ENCODE data around the gene BCAS3.
"Not testable (repeated sequence)": the region's sequence is repeated elsewhere in the genome, so short reads cannot be mapped to it uniquely, and the experiment has no call there.

Gene BCAS3

DNA sequence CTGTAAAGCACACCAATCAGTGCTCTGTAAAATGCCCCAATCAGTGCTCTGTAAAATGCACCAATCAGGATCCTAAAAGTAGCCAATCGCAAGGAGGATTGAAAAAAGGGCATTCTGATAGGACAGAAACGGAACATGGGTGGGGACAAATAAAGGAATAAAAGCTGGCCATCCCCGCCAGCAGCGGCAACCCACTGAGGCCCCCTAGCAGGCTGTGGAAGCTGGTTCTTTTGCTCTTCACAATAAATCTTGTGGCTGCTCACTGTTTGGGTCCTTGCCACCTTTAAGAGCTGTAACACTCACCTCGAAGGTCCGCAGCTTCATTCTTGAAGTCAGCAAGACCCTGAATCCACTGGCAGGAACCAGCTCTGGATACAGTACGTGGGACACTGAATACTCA is 559.6 kb downstream of the BCAS3 start:
- FAIRE-seq, result no peak

DNA sequence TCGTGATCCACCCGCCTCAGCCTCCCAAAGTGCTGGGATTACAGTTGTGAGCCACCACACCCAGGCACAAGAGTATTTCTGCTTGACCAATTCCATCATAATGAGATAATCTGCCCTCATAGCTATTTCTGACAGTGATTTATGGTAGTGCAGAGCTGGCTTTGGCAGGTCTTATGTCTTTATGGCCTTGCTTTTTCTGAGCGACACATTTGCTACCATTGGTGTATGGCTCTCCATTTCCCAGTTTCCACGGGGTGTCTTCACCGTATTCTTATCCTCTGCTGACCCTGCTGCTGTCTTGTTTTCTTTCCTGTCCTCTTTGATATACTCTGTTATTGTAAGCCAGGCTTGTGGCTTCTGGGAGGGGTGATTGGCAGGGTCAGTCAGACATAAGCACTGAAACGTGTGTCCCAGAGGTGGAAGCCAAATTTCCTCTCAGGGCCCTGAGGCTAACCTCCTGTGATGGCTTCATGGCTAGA is 560.8 kb downstream of the BCAS3 start:
- FAIRE-seq, result no peak

DNA sequence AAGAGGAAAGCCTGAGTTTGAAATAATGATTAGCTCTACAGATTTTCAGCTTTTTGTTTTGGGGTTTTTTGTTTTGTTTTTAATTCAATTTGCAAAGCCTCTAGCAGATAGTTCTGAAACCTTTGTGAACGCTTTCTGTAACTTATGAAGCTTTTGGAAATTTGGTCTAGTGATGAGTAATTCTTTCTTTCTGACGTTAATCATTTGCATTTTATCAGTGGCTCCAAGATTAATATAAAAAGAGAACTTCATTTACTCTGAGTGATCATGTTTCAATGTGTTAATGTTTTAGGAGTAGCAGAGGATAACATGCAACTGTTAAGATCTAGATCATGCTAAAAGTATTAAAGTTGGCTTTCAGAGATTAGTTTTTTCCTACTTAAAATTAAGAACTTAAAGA is 561.7 kb downstream of the BCAS3 start:
- FAIRE-seq, result no peak

DNA sequence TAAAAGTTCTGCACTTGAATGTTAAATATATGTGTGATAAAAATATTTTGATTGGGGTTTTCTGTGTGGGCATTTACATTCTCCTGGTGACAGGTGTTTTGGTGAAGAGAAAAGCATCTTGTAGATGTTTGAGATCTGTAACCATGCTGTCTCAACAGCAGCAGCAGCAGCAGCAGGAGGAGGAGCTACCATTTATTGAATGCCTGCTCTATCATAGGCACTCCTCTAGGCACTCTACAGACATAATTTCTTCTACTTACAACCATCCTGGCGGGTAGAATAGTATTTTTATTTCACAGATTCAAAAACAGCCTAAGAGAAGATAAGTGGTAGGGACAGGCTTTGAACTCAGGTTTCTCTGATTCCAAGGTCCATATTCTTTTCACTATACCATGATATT is 562.3 kb downstream of the BCAS3 start:
- FAIRE-seq, result no peak

DNA sequence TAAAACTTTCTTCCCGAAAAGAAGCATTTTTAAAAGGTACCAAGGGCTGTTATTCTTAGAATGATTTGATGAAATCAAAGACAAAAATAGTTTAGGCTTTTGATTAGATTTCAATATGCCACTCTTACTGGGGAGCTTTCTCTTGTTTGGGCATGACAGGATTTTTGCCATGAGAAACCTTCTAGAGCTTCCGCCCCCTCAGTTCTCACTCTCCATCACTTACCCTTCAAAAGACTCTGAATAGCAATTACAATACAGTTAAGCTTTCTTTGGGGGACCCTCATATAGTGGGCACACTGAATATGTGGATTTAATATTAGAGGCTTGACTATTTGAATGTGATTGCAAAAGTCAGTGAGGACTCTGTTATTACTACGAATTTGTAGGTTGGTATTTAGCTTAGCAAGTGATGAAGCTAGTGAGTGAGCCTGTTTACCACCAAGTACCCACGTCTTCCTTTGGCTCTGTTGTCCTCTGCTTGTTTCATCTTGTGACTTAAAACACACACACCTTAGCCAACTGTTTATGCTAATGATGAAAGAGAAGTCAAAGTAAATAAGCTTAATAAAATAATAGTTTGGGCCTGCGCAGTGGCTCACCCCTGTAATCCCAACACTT is 563.3 kb downstream of the BCAS3 start:
- FAIRE-seq, result no peak

DNA sequence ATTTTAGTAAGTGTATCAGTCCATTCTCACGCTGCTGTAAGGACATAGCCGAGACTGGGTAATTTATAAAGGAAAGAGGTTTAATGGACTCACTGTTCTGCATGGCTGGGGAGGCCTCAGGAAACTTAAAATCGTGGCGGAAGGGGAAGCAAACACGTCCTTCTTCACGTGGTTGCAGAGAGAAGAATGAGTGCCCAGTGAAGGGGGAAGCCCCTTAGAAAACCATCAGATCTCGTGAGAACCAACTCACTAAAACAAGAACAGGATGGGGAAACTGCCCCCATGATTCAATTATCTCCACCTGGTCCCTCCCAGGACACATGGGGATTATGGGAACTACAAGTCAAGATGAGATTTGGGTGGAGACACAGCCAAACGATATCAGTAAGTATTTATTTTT is 567.3 kb downstream of the BCAS3 start:
- not testable (repeated sequence) for FAIRE-seq

DNA sequence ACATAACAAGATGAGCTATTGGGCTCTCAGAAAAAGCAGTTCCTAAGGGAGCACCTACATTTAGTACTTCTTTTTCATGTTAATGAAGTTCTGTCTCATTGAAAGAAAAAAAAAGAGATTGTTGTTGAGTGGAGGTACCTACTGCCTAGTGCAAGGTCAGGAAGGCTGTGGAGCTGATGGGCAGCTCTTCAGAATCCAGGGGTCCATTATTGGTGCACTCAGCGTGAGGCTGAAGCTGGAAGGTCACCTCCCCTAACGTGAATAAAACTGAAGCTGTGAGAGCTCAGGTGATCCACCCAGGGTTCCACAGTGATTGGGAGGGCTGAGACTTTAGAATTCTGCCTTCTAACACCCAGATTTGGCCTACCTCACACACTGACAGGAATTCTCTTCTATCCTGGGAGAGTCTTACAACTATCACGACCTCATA is 568.1 kb downstream of the BCAS3 start:
- no peak for FAIRE-seq

DNA sequence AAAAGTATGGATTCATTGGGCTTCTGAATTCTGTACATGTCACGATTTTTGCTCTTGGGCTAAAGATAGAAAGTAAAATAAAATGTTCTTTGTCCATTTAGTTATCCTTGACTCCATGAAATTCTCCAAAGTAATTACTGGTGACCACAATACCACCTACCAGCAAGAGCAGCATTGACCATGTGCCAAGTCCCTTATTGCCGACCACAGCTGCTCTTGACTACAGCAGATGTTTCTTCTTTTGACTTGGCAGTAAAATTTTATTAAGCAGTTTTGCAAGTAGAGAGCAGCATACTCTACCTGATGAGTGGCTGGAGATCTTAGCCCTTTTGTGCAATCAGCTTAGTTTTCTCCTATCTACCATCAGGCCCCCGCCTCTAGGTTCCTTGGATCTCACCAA is 569.8 kb downstream of the BCAS3 start:
- FAIRE-seq, result no peak

DNA sequence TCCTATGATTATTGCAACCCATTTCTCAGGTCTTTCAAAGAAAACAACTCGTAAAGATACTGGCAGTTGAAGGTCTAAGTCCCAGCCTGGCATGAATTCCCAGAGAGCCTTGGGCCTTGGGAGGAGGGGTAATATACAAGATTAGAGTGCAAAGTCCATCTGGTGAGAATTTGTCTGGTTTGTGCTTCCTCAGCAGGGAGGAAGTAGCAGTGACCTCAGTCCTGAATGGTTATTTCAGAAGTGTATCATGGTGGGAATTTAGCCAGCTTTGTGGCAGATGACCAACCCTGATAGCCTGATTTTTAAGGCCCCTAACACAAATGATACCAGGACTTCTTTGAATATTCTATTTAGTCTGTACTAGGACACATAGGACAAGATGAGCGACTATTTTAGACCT is 570.7 kb downstream of the BCAS3 start:
- no peak for FAIRE-seq

DNA sequence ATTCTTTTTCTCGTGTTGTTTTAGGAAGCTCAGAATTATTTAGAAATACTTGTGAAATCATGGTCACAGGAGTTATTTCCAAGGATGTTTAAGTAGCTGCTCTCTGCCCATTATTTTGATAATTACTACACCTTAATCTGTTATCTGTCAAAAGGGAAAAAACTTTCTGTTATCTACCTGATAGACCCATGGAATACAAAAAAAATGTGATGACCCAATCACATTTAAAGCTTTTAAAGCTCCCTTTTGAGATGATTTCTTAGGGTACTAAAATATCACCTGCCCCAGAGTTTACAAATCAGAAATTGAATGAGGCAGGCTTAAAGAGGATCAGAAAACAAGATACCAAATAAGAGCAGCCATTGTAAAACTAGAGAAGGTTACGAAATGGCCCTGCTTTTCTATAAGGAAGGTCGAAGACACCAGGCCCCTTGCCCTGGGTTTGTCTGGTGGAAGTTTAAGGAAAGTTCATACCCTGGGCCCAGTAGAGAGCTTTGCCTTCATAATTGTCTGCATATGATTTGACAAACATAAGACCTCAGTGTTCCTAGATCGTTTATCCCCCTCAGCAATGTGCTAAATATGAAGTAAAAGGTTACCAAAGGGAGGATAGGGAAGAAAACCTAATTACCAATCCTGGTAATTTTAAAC is 572.1 kb downstream of the BCAS3 start:
- FAIRE-seq, result no peak

DNA sequence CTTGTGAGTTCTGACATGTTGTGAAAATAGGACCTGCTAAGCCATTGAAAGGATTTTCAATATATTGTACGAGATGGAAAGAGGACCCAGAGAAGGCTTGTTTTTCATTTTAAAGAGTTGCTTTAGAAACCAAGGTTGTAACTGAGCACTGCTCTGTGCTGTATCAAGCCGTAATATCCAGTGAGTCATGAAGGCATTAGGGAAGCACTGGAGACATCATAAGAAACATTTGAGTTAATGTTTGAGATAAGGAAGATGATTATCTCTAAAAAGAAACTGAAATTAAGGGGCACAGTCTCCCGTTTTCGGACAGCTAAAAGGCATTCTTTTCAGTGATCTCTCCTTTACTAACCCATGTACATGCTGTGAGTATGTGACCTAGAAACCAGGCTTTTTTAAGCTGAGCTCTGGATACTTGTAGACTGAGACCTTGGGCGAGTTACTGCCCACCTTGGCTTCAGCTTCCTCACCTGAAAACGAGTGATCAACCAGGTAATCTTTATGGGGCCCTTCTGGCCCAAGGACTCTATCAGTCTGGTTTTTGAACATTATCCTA is 572.8 kb downstream of the BCAS3 start:
- no peak for FAIRE-seq

DNA sequence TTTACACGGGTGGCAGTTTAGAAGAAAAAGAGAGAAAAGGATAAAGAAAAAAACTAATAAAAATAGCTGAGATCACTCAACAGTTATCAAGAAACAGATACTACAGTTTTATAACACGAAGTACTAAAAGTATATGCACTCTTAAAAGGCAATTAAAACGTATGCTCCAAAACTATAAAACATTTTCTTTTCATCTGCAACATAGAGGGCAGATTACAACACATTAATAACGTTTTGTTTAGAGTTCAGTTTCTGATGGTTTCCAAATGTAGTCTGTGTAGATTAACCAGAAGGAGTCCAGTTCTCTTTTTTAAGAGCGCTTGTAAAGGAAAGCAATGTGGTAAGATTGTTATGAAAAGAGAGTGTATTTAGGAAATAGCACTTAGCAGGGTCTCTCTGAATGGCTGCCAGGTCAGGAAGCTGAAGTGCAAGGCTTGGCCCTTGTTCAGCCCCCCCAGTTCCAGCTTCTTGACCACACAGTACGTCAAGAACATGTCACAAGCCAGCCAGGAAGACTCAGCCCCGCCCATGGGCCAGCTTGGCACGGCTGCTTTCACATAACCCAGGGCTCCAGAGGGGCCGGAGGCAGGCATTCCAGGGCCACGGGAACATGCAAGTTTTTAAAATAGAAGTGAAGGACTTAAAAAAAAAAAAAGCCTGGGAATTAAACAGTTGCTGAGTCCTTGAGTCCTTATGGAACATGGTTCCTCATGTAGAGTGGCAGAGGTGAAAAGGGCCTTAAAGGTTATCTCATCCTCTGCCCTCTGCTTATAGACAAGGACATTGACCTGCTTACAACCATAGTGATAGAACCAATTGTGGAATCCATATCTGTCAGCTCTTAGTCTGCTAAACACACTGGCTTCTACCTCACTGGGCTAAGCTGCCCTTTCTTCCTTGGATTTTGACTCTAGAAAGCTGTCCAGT is 574.6 kb downstream of the BCAS3 start:
- no peak for FAIRE-seq

DNA sequence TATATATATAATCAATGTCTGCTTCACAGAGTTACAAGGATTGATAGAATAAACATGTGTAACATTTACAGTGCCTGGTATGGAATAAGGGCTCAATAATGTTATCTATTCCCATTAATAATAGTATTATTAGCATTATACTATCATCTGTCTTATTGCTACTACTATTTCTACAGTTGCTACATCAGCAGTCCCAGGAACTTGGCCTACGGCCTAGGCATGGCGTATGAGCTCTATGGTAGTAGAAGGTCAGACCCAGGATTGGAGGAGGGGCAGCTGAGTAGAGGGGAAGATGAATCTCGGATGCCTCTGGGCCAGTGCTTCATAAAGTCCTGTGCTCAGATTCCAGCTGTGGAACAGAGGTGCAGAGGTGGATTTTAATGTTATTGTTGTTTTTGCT is 575.7 kb downstream of the BCAS3 start:
- FAIRE-seq, result no peak

DNA sequence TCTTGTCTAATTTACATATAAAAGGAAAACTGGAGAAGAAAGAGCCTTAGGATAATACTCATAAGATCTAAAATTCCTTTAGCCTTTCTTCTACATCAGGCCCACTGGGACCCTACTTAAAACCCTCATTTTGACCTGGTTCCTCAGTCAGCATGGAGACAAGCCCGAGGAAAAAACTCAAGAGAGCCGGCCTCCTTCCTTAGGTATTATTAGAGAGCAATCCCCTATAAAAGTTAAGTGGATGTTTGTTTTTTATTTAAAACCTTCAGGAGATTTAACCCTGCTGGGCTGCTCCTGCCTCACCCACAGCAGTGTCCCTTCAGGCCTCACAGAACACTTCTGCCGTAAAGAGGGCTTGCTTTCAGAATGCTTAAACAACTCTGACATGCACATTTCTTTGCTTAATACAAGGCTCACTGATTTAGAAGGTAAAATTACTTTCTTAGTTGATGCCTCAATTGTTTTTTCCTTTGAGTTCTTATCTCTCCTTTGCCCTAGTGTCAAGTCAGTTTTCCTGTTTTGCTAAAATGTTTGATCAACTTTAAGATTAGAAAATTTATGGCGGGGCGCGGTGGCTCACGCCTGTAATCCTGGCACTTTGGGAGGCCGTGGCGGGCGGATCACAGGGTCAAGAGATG is 576.4 kb downstream of the BCAS3 start:
- FAIRE-seq, result no peak

DNA sequence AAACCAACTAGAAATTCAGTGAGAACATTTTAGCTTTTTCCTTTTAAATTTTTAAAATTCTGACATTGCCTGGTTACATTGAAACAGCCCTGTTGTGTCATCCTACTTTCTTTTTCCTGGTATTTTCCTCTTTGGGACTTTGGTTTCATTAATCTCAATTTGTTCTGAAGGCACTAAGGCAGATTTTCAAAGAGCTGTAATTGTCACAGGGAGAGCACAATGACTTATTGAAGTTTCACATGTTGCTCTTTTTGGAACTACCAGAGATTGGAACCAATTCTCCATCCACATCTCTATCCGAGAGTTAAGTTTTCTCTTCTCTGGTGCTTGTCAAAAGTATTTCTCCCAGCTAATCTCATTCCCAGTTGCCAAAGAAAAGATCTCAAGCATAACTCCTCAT is 577.3 kb downstream of the BCAS3 start:
- no peak for FAIRE-seq

DNA sequence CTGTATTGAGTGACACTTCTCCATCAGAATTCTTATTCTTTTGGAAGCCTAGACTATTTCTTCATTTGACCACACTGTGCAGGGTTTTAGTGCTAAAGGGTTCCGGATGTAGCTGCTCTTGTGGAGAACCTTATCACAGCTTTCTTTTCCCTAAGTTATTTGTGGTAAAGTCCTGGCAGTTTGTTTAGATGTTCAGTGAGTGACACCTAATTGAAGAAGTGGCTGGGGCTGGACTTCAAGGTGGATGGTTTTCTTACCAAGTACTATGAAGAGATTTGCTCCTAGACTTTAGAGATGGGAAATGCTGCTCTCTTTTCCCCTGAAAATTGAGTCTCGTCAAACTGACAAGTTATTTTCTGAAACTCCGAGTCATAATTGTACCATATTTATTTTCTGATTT is 578.0 kb downstream of the BCAS3 start:
- no peak for FAIRE-seq

DNA sequence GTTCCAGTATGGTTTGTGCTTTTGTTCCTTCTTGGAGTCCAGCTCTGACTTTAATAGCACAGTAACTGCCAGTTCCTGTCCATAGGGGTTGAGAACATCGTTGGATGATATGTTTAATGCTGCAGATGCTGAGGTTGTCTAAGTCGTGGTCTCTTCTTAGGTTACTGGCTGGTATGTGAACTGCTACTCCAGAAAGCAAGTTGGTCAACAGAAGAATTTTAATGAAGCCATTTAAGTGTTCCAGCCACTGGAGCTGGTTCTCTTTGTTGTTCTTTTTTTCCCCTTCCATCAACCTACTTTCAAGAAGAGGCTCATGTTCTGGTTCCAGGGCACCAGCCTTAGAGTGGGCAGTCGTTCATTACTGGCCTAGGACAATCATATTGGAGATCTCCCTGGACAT is 581.7 kb downstream of the BCAS3 start:
- no peak for FAIRE-seq

DNA sequence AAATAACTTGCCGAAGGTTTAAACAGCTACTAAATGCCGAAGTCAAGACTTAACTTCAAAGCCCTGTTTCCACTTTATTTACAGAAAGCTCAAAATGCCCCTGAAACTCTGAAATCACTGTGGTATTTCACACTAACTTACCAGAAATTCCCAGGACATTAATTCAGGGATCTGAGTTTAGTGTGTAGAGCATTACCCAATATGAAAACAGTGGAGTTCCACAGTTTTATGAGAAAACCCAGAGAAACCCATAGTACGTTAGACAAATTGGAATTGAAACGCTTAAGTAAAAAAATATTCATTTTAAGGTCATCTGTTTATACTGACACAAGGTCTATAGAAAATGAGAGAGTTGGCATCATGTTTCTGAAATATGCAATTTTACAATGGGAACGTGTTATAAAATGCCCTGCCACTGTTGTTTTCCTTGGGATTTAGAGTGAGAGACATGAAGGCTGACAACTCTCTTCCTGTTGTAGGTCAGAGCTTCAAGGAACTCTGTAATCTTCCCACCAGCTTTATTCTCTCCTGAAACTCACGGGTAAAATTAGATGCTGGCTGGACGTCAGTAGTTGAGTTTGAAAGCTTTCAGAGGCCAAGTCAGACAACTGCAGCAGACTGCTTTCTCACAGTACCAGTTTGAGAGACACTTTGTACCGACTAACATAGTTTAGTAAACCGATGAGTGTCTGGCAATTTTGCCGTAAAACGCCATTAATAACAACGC is 582.6 kb downstream of the BCAS3 start:
- no peak for FAIRE-seq

DNA sequence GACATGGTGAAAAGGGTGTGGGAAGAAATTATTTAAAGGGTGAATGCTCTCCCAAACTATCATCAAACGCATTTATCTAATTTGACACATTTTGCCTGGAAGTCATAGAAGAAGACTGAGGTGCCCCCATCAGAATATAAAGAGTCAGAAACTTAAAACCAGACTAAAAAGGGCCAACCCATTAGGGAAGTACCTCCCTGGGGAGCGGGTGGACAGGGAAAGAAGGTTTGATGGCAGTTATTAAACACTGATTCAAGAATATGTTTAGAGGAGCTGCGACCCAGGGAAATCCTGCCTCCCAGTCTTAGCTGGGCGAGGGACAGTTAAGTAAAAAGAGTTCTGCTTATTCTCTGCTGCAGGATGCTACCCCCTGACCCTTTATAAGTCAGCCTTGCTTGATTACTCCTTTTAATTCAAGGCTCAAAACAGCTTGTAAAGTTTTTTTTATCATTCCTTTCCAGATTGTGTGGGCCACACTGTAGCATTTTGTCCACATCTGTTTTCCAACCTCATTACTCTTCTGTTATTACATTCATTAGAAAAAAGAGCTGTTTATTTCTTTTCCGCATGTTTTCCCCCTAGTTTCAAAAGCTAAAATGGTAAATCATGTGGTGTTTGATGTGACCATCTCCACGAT is 583.5 kb downstream of the BCAS3 start:
- no peak for FAIRE-seq

DNA sequence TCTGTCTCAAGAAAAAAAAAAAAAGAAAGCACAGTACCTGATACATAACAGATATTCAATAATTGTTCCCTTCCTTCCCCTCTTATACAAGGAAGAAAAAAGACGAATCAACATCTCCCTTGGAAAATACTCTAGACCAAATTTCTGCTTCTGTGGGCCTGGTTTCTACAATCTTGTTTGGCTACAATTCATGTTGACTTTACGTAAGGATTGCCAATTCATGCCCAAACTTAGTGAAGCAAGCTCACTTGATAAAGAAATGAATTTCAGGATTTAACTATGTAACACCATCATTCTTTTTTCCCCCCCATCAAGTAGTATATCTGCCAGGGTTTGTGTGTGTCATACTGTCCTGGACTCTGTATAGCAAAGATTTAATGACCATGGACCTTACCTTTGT is 587.7 kb downstream of the BCAS3 start:
- FAIRE-seq, result no peak

DNA sequence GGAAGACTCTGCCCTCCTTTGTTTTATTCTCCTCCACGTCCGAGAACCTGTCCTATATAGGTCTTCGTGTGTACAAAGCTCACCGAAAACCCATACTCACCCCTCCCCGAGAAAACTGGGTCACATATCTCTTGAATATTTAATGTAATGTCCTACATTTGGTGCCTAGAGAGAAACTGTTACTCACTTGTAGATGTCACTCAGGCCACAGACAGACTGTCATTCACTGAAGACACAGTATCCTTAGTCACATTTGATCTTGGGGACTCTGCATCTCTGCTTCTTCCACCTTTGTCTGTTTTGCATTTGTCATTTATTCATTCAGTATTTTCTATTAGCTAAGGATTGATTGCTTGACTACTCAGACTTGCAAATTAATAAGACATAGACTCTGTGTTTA is 590.2 kb downstream of the BCAS3 start:
- FAIRE-seq, result no peak

DNA sequence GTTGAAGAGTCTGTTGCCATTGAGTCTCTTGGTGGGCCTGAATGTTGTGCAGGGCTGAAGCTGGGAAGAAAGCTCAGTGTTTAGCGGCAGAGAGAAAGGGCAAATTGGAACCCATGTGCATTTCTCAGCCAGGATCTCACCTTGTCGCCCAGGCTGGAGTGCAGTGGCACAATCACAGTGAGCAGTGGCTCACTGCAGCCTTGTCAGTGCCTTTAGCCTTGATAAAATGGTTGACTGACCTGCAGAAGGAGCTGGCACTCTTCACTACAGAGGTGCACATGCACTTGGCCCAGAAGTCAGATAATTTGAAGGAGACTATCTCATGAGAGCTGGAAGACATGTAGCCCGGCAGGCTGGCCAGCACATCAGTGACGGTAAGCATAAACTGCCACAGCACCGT is 597.7 kb downstream of the BCAS3 start:
- no peak for FAIRE-seq

Measured in islet of Langerhans (tissue), 1 donor.